HUES64 (cell line): ENCODE data around the gene CACFD1.

Source experiments
- H3K27ac ChIP-seq: 2 replicates; pipeline ENCODE4 v1.7.0; 2013; ENCODE audit warnings: low read depth, low read length, inconsistent platforms
- H3K27me3 ChIP-seq: 2 replicates; pipeline ENCODE4 v1.6.1; 2013; ENCODE audit warnings: mild to moderate bottlenecking, low read length; ENCODE audit not compliant: insufficient read depth
- H3K36me3 ChIP-seq: 2 replicates; pipeline ENCODE4 v1.6.1; 2013; ENCODE audit warnings: mild to moderate bottlenecking, low read length; ENCODE audit not compliant: insufficient read depth
- H3K4me1 ChIP-seq: 2 replicates; pipeline ENCODE4 v1.6.1; 2013; ENCODE audit warnings: mild to moderate bottlenecking, low read length, moderate library complexity; ENCODE audit not compliant: insufficient read depth
- H3K4me3 ChIP-seq: 2 replicates; pipeline ENCODE4 v1.5.1; 2013; ENCODE audit warnings: mild to moderate bottlenecking, low read length, moderate library complexity
- H3K9ac ChIP-seq: 2 replicates; pipeline ENCODE4 v1.6.1; 2013; ENCODE audit warnings: mild to moderate bottlenecking, low read depth, low read length
- H3K9me3 ChIP-seq: 2 replicates; pipeline ENCODE4 v1.6.1; 2013; ENCODE audit warnings: low read depth, low read length; ENCODE audit not compliant: insufficient read depth
- whole genome bisulfite sequencing: fragments of 150-250, 120-280 bp; methylation state at CpG from one replicate; pipeline ENCODE4 v1.1.7; 2013; ENCODE audit warnings: missing lambda C conversion rate; 5-methylcytosine and 5-hydroxymethylcytosine counted together

The CACFD1 gene

GRCh38 chr9:133493428-133493827 lies 33.6 kb downstream of the CACFD1 start:
- Histone ChIP-seq H3K9me3 (no peaks in the 10 kb centered on the region), H3K4me1 (no peaks in the 10 kb centered on the region), H3K4me3 (no peak overlapping the region), H3K9ac (no peak overlapping the region), H3K36me3 (no peaks in the 10 kb centered on the region), H3K27ac (no peak overlapping the region), H3K27me3 (no peaks in the 10 kb centered on the region)
- 89% methylated on average over 11 of the region's 11 CpGs for WGBS

GRCh38 chr9:133493845-133494540 lies 34.2 kb downstream of the CACFD1 start:
- 92% methylated on average over 23 of the region's 23 CpGs for WGBS
- Histone ChIP-seq H3K27me3 (no peaks in the 10 kb centered on the region), H3K27ac (no peak overlapping the region)

GRCh38 chr9:133494636-133495326 lies 35.0 kb downstream of the CACFD1 start:
- no peak overlapping the region for H3K27ac ChIP-seq
- H3K9ac ChIP-seq, result no peak overlapping the region
- WGBS, result 90% methylated on average over 24 of the region's 24 CpGs
- no peaks in the 10 kb centered on the region for H3K4me1 ChIP-seq
- H3K27me3 ChIP-seq, result no peaks in the 10 kb centered on the region
- H3K4me3 ChIP-seq, result no peak overlapping the region
- no peaks in the 10 kb centered on the region for H3K9me3 ChIP-seq
- no peaks in the 10 kb centered on the region for H3K36me3 ChIP-seq

More at GRCh38 chr9:133493845-133494540, 34.2 kb downstream of the CACFD1 start:
- no peaks in the 10 kb centered on the region for H3K4me1 ChIP-seq
- no peaks in the 10 kb centered on the region for H3K36me3 ChIP-seq
- H3K9ac ChIP-seq, result no peak overlapping the region
- no peak overlapping the region for H3K4me3 ChIP-seq
- no peaks in the 10 kb centered on the region for H3K9me3 ChIP-seq

GRCh38 chr9:133495327-133496293 lies 35.8 kb downstream of the CACFD1 start:
- H3K4me1 ChIP-seq, result no peaks in the 10 kb centered on the region
- H3K36me3 ChIP-seq, result no peaks in the 10 kb centered on the region
- no peaks in the 10 kb centered on the region for H3K9me3 ChIP-seq
- H3K9ac ChIP-seq, result no peak overlapping the region
- no peak overlapping the region for H3K4me3 ChIP-seq
- H3K27me3 ChIP-seq, result no peaks in the 10 kb centered on the region
- H3K27ac ChIP-seq, result no peak overlapping the region
- WGBS, result 93% methylated on average over 24 of the region's 24 CpGs

GRCh38 chr9:133496861-133497842 lies 37.4 kb downstream of the CACFD1 start:
- no peak overlapping the region for H3K27ac ChIP-seq
- no peaks in the 10 kb centered on the region for H3K27me3 ChIP-seq
- no peaks in the 10 kb centered on the region for H3K36me3 ChIP-seq
- H3K9ac ChIP-seq, result no peak overlapping the region
- no peaks in the 10 kb centered on the region for H3K4me1 ChIP-seq
- 89% methylated on average over 35 of the region's 35 CpGs for WGBS
- H3K9me3 ChIP-seq, result peaks cover 4% of the 10 kb centered on the region
- no peak overlapping the region for H3K4me3 ChIP-seq

- peaks cover 9% of the 10 kb centered on the region for H3K9me3 ChIP-seq
- WGBS, result 90% methylated on average over 19 of the region's 19 CpGs
Observed at GRCh38 chr9:133499132-133499891, 39.5 kb downstream of the CACFD1 start.

GRCh38 chr9:133499892-133500270 lies 40.1 kb downstream of the CACFD1 start:
- no peaks in the 10 kb centered on the region for H3K36me3 ChIP-seq
- no peaks in the 10 kb centered on the region for H3K27me3 ChIP-seq
- no peaks in the 10 kb centered on the region for H3K4me1 ChIP-seq
- H3K4me3 ChIP-seq, result no peak overlapping the region
- H3K27ac ChIP-seq, result no peak overlapping the region
- no peak overlapping the region for H3K9ac ChIP-seq
- 92% methylated on average over 12 of the region's 12 CpGs for WGBS
- peaks cover 9% of the 10 kb centered on the region for H3K9me3 ChIP-seq

More at GRCh38 chr9:133499132-133499891, 39.5 kb downstream of the CACFD1 start:
- Histone ChIP-seq H3K36me3 (no peaks in the 10 kb centered on the region), H3K27me3 (no peaks in the 10 kb centered on the region), H3K4me3 (no peak overlapping the region), H3K4me1 (no peaks in the 10 kb centered on the region), H3K9ac (no peak overlapping the region), H3K27ac (no peak overlapping the region)

GRCh38 chr9:133502112-133502511 lies 42.3 kb downstream of the CACFD1 start:
- 98% methylated on average over 1 of the region's 1 CpG for WGBS
- H3K36me3 ChIP-seq, result no peaks in the 10 kb centered on the region
- H3K9ac ChIP-seq, result no peak overlapping the region
- no peak overlapping the region for H3K27ac ChIP-seq
- no peaks in the 10 kb centered on the region for H3K27me3 ChIP-seq
- no peaks in the 10 kb centered on the region for H3K4me1 ChIP-seq
- peaks cover 9% of the 10 kb centered on the region for H3K9me3 ChIP-seq
- H3K4me3 ChIP-seq, result no peak overlapping the region

GRCh38 chr9:133505186-133505830 lies 45.5 kb downstream of the CACFD1 start:
- H3K4me3 ChIP-seq, result no peak overlapping the region
- peaks cover 12% of the 10 kb centered on the region for H3K4me1 ChIP-seq
- no peaks in the 10 kb centered on the region for H3K36me3 ChIP-seq
- no peak overlapping the region for H3K27ac ChIP-seq
- no peak overlapping the region for H3K9ac ChIP-seq
- H3K27me3 ChIP-seq, result no peaks in the 10 kb centered on the region
- 90% methylated on average over 13 of the region's 13 CpGs for WGBS
- peaks cover 9% of the 10 kb centered on the region for H3K9me3 ChIP-seq
